Measurements from ENCODE around the gene GK.

The GK gene

DNA sequence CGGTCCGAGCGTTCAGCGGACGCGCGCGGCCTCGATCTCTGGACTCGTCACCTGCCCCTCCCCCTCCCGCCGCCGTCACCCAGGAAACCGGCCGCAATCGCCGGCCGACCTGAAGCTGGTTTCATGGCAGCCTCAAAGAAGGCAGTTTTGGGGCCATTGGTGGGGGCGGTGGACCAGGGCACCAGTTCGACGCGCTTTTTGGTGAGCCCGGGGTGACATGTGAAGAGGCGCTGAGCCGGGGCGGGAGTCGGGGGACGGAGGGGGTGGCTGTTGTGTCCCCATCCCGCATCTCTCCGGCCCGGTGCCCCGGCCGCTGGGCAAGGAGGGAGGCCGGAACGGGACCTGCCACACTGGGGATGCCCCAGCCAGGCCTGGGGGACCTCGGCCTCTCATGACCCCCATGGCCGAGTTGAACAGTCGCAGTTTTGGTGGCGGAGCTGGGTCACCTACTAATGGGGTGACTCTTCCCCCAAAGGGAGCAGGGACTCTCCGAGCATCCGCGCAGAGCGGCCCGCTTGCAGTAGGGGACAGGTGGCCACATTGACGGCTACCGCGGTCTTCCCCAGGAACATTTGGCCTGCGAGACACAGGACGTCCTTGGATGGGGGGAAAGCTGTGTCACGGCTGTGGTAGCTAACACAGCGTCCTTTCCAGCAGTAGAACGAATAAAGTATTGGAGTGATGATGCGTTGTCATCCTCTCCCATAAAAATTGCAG is at the start of gene GK:
Gene GK (plus strand): TSS at position 9 of the 717 bp plus-strand sequence. CDS start 115 bp downstream, at position 124.
- peak within 1 kb of the TSS; percentile 59 for H3K27ac ChIP-seq
- TF ChIP-seq, protein P1, sequence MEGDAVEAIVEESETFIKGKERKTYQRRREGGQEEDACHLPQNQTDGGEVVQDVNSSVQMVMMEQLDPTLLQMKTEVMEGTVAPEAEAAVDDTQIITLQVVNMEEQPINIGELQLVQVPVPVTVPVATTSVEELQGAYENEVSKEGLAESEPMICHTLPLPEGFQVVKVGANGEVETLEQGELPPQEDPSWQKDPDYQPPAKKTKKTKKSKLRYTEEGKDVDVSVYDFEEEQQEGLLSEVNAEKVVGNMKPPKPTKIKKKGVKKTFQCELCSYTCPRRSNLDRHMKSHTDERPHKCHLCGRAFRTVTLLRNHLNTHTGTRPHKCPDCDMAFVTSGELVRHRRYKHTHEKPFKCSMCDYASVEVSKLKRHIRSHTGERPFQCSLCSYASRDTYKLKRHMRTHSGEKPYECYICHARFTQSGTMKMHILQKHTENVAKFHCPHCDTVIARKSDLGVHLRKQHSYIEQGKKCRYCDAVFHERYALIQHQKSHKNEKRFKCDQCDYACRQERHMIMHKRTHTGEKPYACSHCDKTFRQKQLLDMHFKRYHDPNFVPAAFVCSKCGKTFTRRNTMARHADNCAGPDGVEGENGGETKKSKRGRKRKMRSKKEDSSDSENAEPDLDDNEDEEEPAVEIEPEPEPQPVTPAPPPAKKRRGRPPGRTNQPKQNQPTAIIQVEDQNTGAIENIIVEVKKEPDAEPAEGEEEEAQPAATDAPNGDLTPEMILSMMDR (IDR thresholded peaks at IDR 0.05) = no peak
- no peak for TF ChIP-seq ZFX (IDR thresholded peaks at IDR 0.05; ENCODE audit: borderline replicate concordance)

DNA sequence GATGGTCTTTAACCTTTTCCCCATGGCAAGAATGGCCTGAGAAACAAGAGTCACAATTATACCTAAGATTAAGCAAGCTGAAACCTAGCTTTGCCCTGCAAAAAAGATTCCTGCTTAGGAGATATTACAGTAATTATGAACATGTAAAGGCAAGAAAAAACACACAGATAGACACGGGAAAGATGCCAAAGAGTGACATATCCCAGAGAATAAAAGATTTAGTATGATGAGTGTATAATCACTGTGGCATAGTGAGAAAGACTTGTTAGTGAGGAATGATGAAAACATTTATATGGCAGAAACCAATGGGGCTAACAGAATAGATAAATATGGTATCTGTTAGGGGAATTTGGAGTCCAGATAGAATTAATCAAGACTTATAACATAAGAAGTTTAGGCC is 46.1 kb upstream of the GK start:
- H3K27ac ChIP-seq = no peak overlapping the region
- TF ChIP-seq ZFX (IDR thresholded peaks at IDR 0.05; ENCODE audit: borderline replicate concordance) = no peak
- TF ChIP-seq, protein P1 (IDR thresholded peaks at IDR 0.05) = no peak

DNA sequence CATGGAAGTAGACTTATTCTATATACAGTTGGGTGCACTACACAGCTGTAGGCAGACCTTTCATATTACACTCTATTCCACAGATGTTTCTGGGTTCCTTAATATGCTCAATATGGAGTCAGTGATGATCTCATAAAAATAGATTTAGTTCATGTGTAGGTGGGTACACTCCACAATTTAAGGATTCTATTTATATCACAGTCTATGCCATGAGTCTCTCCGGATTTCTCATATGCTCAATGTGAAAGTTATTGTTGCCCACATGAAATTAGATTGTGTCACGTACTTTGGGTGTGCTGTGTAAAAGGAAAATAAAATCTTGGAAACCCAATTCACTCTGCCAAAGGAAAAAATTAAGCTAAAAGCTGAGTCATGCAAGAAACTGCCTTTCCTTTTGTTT is 43.2 kb upstream of the GK start:
- no peak overlapping the region for H3K27ac ChIP-seq
- no peak for TF ChIP-seq ZFX (IDR thresholded peaks at IDR 0.05; ENCODE audit: borderline replicate concordance)
- TF ChIP-seq, protein P1 (IDR thresholded peaks at IDR 0.05) = no peak

DNA sequence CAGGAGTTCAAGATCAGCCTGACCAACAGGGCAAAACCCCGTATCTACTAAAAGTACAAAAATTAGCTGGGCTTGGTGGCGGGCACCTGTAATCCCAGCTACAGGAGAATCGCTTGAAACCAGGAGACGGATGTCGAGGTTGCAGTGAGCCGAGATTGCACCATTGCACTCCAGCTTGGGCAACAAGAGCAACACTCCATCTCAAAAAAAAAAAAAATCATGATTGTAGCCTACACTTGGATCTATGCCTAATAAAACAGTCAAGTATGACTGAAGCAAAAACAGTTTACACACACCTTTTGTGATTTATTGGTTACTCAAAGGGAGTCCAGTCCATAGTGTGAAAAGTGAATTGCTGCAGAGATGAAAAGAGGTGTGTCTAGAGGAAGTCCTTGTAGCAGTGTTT is 41.0 kb upstream of the GK start:
- no peak for TF ChIP-seq ZFX (IDR thresholded peaks at IDR 0.05; ENCODE audit: borderline replicate concordance)
- TF ChIP-seq, protein P1 (IDR thresholded peaks at IDR 0.05) = no peak
- no peak overlapping the region for H3K27ac ChIP-seq

DNA sequence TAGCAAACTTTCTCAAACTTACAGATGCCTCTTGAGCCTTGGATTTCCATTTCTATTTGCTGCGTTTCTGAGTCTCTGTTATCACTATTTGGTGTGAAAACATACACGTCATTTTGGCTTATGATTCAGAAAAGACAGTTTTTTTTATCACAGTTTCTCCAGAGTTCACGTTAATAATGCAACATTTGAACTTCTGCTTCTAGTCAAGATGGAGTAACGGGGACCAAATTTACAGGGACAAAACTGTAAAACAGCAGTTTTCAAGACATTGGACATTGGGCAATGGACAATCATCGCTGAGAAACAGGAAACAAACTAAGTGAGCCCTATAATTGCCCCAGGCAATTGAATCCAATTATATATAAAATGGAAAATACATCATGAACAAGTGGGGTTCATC is 39.5 kb upstream of the GK start:
- TF ChIP-seq, protein P1 (IDR thresholded peaks at IDR 0.05) = no peak
- TF ChIP-seq ZFX (IDR thresholded peaks at IDR 0.05; ENCODE audit: borderline replicate concordance) = no peak

DNA sequence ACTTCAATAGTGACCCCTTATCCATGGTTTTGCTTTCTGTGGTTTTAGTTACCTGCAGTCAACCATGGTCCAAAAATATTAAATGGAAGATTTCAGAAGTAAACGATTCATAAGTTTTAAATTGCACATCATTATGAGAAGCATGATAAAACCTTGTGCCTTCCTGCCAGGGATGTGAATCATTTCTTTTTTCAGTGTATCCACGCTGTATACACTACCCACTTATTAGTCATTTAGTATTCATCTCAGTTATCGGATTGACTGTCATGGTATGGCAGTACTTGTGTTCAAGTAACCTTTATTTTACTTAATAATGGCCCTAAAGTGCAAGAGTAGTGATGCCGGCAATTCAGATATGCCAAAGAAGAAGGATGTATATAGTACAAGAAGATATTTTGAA is 38.0 kb upstream of the GK start:
- H3K27ac ChIP-seq = no peak overlapping the region
- TF ChIP-seq, protein P1 (IDR thresholded peaks at IDR 0.05) = no peak
- no peak for TF ChIP-seq ZFX (IDR thresholded peaks at IDR 0.05; ENCODE audit: borderline replicate concordance)

More for the DNA sequence above, 39.5 kb upstream of the GK start:
- H3K27ac ChIP-seq = no peak overlapping the region

DNA sequence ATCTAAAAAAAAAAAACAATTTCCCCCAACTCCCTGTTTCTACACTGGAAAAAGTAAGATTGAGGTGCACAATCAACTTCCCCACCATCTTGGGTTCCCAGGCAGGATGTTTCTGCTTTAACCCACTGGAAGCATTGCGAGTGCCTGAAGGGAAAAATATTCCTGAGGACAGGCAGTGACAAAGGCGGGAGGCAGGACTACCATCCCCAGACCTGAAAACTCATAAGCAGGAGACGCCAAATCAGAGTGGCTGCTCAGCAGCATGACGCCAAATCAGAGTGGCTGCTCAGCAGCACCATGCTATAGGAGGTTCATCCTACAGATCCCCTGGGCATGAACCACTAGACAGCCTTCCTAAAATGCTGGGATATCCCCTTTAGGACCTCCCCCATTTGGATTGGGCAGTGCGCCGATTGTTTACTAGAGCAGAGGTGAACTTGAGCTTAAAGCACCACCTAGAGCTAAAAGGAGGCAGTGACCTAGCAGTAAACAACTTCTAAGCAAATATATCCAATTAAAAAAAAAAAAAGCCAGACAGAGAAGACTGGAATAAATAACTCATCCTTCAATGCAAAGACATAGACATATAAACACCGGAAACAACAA is 35.0 kb upstream of the GK start:
- no peak for TF ChIP-seq ZFX (IDR thresholded peaks at IDR 0.05; ENCODE audit: borderline replicate concordance)
- TF ChIP-seq, protein P1 (IDR thresholded peaks at IDR 0.05) = peak; percentile 34

More for the DNA sequence above, 35.0 kb upstream of the GK start:
- no peak overlapping the region for H3K27ac ChIP-seq

Measured in 22Rv1 (cell line).